GM19328 (cell line): ENCODE measurements around the gene CPSF4L.
A peak's percentile ranks its signal among the peaks of the same experiment; 100 is the strongest.

Source experiments
- ATAC-seq: cut with Tn5 transposase; IDR thresholded peaks from one replicate; pipeline ENCODE4 v1.9.1; 2021; ENCODE audit warnings: mild to moderate bottlenecking, moderate library complexity; ENCODE audit not compliant: unreplicated experiment

The CPSF4L gene

GRCh38 chr17:73237714-73238113 is 24.0 kb downstream of the CPSF4L start:
- ATAC-seq: no peak

- no peak for ATAC-seq
These were observed 26.9 kb downstream of the CPSF4L start for GRCh38 chr17:73234736-73235135.

GRCh38 chr17:73232587-73233373 is 28.9 kb downstream of the CPSF4L start:
- ATAC-seq: peak; percentile 23

GRCh38 chr17:73231841-73232586 is 29.7 kb downstream of the CPSF4L start:
- ATAC-seq: peak; percentile 74

GRCh38 chr17:73231395-73231794 is 30.3 kb downstream of the CPSF4L start:
- ATAC-seq: no peak

GRCh38 chr17:73230088-73230487 is 31.6 kb downstream of the CPSF4L start:
- no peak for ATAC-seq

- peak; percentile 38 for ATAC-seq
These were observed 32.9 kb downstream of the CPSF4L start for GRCh38 chr17:73228748-73229236.

GRCh38 chr17:73227944-73228343 is 33.7 kb downstream of the CPSF4L start:
- ATAC-seq: no peak

- ATAC-seq: no peak
These were observed 34.3 kb downstream of the CPSF4L start for GRCh38 chr17:73227379-73227778.

- ATAC-seq: no peak
These were observed 35.0 kb downstream of the CPSF4L start for GRCh38 chr17:73226556-73227172.

- ATAC-seq: no peak
These were observed 36.9 kb downstream of the CPSF4L start for GRCh38 chr17:73224663-73225305.

GRCh38 chr17:73224237-73224636 is 37.4 kb downstream of the CPSF4L start:
- ATAC-seq: no peak

GRCh38 chr17:73223626-73224230 is 38.0 kb downstream of the CPSF4L start:
- ATAC-seq: no peak

- ATAC-seq: no peak
These were observed 46.2 kb downstream of the CPSF4L start for GRCh38 chr17:73215447-73215846.

- no peak for ATAC-seq
These were observed 46.8 kb downstream of the CPSF4L start for GRCh38 chr17:73214851-73215250.

GRCh38 chr17:73214008-73214407 is 47.7 kb downstream of the CPSF4L start:
- no peak for ATAC-seq

- no peak for ATAC-seq
These were observed 49.9 kb downstream of the CPSF4L start for GRCh38 chr17:73211745-73212144.

- ATAC-seq: no peak
These were observed 51.5 kb downstream of the CPSF4L start for GRCh38 chr17:73210002-73210678.

- ATAC-seq: no peak
These were observed 52.2 kb downstream of the CPSF4L start for GRCh38 chr17:73209436-73209835.

- ATAC-seq: no peak
These were observed 53.4 kb downstream of the CPSF4L start for GRCh38 chr17:73208139-73208827.
